Measurements from ENCODE around the gene RASD1.
A peak's percentile ranks its signal among the peaks of the same experiment; 100 is the strongest.

RASD1 gene

DNA sequence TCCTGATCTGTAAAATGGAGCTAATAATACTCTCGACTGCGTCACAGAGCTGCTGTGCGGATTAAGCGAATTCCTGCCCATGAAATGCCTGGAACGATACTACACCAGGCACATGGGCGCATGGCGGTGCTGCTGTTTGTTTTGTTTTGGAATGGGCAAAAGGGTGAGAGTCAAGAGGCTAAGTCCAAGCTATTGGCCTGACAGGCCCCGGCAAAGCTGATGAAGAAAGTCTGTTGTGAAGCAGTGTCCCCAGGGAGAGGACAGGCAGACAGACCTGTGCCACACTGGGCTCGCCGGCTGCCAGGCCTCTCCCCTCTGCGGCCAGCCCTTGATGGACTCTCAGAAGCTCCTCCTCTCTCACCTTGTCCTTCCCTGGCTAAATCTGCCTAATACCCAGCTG, 31.3 kb upstream of the RASD1 start:
- no peak for DNase-seq (ENCODE audit: low read depth)

DNA sequence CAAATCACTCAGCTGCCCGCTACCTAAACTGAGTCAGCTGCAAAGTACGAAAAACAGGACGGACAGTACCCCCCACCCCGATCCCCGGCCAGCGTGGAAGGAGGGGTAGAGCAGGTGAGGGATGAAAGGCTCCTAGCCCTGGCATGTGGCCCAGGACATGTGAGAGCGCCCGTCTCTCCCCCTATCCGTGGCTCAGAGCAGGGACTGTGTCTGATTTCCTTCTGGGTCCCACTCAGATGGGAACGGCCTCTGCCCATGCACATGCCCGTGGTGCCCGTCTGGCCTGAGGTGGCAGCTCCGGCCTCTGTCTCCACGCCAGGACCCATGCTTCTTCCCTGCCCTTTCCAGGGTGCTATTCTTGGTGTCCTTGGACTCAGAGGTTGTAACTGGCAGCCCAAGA, 30.2 kb upstream of the RASD1 start:
- DNase-seq (ENCODE audit: low read depth), result no peak

DNA sequence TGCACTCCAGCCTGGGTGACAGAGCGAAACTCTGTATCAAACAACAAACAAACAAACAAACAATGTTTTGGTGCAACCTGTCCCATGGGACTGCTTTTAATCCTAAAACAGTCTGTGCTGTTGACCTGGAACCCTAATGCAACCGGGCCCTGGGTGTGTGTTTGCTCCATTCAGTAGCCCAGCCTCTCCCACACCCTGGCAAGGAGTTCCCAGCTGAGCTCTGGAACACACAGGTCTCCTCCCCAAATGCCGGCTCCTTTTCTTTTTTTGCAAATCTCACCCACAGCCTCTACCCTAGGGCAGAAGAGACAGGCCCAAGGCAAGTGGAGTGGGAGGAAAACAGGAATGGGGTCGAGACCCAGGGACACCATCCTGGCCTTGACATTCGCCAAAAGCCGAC, 29.8 kb upstream of the RASD1 start:
- DNase-seq (ENCODE audit: low read depth), result no peak

DNA sequence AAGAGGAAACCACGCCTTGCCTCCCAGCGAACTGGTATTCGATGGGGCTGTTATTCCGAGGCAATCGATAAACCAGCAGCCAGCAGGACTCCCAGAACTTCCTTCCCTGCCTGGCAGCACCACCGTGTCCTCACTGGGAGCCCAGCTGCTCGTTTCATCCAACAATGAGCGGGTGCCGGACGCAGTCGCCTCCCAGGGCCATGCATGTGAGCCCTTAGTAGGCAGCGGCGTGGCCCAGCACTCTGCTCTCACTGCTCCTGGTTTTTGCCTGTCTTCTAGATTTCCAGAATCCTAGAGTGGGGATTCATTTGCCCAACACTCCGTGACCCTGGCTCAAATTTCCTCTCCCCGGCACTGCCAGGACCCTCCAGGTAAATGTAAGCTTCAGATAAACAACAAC, 29.1 kb upstream of the RASD1 start:
- no peak for DNase-seq (ENCODE audit: low read depth)

DNA sequence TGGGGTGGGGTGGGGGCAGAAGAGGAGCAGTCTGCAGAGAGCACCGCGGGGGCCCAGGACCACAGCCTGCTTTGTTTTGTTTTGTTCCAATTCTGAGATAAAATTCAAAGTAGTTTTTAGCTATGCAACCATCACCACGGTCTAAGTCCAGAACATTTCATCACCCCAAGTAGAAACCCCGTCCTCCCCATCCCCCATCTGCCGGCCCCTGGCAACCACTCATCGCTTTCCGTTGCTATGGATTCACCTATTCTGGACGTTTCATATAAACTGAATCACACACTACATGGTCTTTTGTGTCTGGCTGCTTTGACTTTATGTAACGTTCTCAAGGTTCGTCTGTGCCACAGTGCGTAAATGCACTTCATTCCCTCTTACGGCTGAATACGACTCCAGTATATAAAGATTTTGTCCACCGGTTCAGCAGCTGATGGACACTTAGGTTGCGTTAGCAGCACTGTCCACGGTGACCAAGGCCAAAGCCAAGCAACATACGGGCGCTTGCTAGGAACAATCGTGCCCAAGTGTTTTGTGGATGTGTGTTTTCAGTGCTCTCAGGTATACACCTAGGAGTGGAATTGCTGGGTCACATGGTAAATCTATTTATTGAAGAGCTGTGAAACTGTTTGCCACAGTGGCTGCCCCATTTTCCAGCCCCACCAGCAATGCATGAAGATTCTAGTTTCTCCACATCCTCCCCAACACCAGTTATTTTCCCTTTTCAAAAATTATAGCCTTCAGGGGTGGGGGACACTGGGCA, 27.7 kb upstream of the RASD1 start:
- no peak for DNase-seq (ENCODE audit: low read depth)

DNA sequence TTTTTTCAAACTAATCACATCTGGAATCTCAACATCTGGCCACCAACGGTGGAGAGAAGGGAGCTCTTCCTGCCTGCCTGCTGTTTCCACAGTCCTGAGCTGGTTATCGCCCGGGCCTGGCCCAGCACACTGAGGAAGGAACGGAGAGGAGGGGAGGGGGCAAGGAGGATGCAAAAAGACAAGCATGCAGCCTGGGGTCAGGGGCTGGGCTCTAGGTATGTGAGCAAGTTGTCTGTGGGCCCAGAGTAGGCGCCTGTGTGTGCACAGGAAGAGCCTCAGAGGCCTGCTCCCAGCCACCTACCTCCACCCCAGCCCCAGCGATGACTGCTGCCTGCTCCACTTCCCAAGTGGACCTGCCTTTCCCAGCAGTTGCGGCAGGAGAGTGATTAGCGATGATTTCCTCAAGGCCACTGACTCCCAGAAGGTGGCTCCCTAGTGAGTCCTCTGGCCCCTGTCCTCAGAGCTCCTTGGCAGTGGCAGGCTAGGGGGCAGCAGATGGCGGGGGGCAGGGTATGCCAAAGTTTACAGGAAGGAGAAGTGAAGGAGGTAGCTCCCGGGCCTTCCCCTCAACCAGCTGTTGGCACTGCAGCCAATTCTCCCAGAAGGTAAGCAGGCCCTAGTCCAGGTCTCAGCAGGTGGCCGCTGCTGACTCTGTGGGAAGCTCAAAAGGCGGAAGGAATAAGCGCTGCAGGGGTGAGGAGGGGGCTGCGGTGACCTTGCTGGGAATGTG, 27.0 kb upstream of the RASD1 start:
- DNase-seq (ENCODE audit: low read depth), result no peak

DNA sequence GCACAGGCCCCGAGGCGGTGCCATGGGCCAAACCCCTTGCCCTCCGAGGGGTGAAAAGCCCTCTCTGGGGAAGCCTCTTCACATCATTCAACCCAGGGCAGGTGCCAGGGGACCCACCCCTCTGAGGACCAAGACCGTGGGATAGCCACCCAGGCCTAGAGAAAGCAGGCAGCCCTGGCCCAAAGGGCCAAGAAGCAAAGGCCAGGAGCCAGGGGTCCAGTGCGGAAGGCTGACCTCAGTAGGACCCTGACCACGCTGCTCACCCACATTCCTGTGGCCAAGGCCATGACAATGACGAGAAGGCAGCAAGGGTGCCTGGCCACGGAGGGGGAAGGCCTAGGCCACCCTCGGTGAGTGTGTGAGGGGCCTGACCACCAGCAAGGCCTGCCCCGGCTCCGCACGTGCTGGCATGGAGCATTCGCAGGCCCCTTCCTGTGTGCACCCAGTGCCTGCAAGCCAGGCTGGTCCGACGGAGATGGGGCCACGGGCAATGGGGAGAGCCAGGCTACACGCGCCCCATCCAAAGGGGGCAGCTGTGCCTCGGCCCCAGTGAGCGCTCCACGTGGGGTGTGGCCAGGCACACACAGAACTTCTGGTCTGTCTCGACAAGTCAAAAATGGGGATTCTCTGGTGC, 24.5 kb upstream of the RASD1 start:
- DNase-seq (ENCODE audit: low read depth), result no peak

DNA sequence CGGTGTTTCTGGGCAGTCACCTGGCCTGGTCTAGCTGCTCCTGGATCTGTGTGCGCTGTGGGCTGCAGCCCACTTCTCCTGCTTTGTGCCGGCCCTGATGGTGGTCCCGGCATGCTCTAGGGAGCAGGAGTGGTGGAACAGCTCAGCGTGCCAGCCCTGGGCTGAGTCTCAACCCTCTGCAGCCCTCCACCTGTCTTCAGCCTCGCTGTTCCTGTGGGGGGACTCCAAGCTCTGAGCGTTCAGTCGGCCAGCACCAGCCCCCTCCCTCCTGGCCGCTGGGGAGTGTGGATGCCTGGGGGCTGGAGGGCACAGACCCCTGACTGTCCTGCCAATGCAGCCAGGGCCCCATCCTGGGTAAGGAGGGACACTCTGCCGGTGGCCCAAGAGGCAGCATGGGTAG, 23.7 kb upstream of the RASD1 start:
- no peak for DNase-seq (ENCODE audit: low read depth)

DNA sequence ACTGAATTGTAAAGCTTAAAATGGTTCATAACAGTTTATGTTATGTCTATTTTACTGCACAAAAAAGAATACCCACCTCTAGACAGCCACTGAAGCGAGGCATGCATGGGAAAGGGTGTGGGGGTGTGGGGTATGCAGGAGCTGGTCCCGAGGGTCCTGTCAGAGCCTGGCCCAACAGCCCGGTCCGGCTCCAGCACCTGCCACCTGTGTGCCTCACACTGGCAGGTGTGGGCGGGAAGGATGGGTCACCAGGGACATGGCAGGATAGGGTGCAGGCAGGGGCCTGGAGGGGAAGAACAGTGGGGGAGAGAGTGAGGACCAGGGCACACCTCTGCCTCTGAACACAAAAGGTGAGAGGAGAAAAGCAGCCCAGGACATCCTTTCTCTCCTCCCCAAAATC, 22.8 kb upstream of the RASD1 start:
- DNase-seq (ENCODE audit: low read depth), result no peak

DNA sequence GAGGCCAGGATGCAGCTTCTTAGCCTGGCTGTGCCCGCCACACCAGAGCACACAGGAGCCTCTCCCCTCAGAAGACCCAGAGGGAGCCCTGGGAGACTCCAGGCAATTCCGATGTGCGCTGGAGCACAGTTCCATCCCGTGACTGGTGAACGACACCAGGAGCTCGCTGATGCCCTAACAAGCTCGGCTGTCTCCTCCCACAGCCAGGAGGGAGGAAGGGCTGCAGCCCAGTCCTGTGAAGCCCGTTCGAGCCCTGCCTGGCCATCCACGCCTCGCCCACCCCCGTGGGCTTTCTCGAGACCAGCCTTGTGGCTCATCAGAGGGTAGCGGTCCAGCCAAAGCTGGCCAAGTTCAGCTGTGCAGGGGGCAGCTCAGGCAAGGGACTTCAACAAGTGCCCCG, 21.8 kb upstream of the RASD1 start:
- DNase-seq (ENCODE audit: low read depth), result no peak

DNA sequence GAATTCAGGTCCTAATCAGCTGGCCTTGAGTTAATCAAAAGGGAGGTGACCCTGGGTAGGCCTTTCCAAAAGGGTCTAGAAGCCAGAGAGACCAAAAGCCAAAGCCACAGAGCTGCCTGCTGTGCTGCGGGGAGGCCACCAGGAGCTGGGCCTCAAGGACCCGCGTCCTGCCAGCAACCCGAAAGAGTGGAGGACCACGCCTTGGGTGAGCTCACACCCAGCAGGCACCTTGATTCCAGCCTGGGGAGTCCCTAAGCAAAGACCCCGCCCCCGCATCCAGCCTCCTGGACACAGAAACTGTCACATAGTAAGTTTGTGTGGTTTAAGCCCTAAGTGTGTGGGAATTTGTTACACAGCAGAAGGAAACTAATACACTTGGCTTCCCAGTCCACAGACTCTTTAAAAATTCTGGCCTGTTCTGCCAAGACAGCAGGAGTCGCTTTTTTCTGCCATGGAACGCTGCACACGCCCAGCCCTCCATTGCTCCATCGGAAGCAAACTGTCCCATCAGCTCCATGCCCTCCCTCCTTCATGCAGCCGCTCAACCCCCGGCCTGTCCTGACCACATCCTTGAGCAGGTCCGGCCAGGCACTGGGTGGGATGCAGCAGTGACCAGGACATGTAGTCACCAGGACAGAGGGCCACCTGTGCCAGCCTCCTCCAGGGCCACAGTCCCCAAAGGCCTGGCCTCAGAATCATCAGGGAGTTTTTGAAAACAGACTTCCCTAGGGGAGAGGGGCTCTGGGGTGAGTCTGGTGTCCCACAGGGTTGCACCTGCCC, 20.9 kb upstream of the RASD1 start:
- DNase-seq (ENCODE audit: low read depth), result no peak

DNA sequence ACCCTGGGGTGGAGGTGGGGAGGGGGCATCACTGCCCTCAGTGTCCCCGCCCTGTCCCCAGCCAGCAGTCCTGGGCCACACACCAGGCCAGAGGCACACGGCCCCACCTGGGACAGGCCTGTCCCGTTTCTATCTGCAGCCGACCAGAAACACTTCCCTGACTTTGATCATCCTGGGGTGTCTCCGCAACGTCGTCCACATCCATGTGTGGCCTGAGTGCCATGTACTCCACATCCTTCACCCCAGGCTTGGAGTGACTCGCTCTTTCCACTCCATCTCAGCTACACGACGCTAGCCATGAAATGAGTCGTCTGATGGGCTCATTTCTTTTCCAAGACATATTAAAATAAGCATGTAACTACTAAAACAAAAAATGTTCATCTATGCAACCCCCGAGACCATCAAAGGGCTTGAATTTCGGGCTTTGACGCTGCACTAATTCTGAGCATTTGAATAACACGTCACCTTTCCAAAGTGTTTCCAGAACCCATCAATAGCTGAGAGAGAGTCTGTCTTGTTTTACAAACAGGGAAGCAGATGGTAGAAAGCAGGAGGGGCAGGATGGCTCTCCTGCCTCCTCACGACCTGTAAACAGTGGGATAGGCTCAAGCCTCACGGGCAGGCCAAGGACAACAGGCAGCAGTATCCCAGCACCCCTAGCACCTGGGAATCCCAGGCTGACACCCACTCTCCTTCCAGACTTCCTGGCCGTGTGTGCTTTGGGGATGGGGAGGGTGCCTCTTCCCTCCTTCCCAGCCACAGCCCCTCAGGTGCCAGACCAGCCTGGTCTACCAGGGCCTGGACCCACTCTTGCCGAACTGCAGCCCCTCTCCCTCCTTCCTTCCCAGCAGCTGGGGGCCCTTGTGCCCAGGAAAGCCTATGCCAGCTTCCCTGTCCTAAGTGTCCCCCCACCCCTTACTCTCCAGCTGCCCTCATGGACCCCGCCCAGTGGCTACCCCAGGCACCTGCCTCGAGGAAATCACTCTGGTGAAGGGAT, 20.0 kb upstream of the RASD1 start:
- no peak for DNase-seq (ENCODE audit: low read depth)

DNA sequence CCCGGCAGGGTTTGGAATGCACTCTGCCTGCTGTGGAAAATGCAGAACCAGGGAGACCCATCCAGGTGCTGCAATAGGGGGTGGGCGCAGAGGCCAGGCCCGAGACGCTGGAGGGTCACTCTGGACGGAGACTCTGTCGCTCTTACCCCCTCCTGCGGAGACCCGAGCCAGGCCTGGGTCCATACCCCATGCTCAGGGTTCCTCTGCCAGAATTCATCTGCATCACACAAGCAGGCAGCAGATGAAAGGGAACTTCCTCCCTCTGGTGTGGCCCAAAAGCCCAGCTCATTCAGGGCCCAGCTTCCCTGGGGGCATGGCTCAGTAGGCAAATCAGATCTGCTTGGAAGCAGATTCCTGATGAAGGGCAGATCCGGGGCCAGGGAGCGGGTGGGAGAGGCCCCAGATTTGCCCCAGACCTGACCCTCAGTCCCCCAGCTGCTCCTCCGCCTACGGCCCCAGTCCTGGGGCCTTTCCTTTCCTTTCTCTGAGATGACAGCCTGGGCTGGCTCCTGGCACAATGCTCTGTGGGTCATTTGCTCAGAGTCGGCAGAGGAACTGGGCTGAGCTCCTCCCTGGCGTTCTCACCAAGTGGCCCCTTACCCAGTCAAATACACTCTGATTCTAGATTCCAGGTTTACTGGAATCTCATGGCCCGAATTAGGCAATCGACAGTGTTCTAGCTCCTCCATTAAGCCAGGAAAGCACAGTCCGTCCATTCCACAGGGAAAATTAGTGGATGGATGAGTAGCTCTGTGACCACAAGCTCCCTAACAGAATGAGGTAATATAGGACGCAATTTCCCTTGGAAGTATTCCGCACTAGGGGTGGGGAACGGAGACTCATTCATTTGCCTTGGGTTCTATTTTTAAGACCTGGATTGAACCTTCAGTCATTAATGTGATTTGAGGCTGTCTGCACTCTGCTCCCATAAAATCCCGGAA, 19.1 kb upstream of the RASD1 start:
- DNase-seq (ENCODE audit: low read depth), result no peak

DNA sequence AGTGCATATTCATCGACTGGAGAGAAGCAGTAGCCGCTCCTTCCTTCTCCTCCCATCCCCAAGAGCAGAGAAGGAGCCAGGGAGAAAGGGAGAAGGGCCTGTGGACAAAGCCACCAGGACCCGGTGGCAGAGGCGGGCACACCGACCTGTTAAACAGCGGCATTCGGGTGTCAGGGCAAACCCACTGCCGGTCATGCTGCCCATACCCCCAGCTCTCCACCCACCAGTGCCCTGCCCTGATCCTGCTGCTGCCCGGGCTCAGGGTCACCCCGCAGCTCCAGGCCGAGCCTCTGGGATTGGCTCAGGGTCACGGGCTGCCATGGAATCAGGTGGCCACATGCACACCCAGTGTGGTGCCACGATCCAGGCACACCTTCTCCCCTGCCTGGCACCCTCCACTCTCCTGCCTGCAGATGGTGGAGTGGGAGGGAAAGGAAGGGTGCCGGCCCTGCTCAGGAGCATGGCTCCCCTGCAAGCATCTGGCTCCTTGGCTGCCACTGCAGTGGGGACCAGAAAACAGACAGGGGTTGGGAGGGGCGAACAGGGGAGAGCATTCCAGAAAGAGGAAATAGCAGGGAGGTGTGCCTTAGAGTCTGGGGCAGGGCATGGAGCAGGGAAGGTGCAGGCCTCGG, 18.3 kb upstream of the RASD1 start:
- DNase-seq (ENCODE audit: low read depth), result no peak

DNA sequence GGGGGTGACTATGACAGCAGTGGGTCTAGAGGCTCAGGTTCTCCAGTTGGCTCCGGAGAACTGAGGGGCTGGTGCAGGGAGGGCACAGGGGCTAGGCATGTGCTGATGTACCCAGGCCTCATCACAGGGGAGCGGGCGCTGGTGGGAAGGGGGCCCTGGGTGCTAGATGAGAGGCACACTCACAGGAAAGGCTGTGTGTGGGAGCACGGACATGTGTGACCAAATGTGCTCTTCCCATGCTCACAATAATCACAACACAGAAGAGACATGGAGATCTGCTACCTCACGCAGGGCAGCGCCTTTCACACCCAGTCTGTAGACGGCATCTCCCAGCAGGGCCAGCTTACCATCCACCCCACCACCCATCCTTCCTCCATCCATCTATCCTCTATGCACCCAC, 17.4 kb upstream of the RASD1 start:
- DNase-seq (ENCODE audit: low read depth), result no peak

DNA sequence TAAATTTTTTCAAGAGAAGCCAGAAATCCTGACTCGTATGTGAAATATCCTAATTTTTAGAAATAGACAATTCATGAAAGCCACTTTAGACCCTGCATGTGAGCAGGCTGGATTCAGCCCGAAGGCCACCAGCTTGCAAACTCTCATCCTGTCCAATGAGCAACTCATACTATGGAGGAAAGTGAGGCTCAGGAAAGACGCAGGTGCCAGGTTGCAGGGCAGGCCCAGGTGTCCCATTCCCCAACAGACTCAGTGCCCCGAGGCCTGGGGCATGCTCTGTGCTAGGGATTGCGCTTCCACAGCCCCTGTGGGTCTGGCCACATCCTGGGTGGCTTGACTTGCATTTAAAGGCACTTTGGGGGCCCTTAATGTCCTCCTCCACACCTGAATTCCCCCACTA, 16.7 kb upstream of the RASD1 start:
- DNase-seq (ENCODE audit: low read depth), result no peak

DNA sequence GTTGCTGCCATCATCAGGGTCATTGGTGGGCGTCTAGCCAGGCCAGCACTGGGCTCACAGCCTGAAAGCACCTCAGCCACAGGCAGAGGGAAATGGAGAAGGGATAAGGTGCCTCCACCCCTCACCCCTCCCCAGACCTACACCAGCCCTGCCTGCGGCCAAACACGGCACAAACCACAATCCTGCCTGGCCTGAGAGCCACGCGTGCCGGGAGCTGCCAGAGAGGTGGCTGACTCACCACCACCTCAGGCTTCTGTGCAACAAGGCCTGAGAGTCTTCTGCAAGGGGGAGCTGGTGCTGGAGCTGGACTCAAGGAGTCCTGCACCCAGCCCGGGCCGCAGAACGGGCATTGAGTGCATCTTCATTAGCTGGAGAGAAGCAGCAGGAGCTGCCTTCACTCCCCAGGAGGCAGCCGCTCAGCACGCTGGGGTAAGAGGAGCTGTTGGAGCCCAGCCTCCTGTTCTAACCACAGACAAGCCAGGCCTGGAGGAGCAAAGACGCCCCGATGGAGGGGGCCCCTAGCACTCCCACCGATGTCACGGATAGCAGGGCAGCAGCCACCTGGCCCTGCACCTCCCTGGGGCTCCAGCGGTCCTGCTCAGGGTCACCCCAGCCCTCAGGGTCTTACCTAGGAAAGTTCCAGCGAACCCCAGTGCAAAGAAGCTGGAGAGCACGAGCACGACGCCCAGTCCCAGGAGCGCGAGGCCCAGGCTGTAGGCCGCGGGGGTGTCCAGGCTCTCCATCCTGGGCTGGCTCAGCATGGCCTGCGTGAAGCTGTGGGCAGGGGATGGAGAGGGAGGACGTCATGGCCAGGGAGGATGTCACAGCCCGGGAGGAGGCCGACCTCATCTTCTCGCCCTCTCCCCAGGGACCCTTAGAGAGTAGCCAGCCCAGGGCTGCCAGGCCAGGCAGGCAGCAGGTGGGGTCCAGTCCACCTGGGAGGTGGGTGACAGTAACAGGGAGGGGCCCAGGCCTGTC, 16.0 kb upstream of the RASD1 start:
- DNase-seq (ENCODE audit: low read depth), result peak; percentile 72

DNA sequence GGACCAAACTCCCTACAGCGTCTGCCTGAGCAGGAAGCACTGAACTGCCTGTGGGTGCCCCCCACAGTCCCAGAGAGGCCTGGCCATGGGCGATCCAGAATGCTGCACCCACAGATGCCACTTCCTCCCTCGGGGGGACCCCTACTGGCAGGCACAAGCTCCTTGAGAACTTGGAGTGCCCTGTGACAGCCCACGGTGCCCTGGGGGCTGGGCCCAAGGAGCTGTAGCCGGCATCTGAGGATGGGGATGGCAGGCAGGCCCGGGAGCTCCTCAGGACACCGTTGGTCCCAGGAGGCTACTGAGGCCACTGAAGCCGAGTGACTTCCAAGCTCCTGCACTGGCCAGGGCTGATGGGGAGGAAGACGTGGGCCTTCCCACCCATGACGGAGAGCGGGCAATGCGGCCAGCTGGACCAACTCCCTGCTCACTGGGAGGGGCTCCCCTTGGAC, 15.1 kb upstream of the RASD1 start:
- DNase-seq (ENCODE audit: low read depth), result no peak

Measured in HS-27A (cell line).